K562 treated with DMSO at 1 percent for 24 hours (cell line): ENCODE data around the gene SMIM29. TPM values are rescaled to one million over a fixed set of nuclear protein-coding genes. Genes with fewer than 3 reads are reported as not detected.

Source experiments
- total RNA-seq: library from RNA; unstranded; fragments of 300-600 nt; gene quantifications from 2 replicates; pipeline ENCODE4 v1.2.3, GENCODE V29; 2022; ENCODE audit warnings: low read depth; ENCODE audit not compliant: insufficient read depth

Gene SMIM29
- 187 and 196 TPM in 2 replicates for total RNA-seq

GRCh38 chr6:34248727-34249468 lies at the start of gene SMIM29:
Gene SMIM29, minus strand, starts transcription at chr6:34249006. Its CDS starts 1,215 bp downstream, at chr6:34247791.

GRCh38 chr6:34236443-34237315 lies 12.1 kb downstream of the SMIM29 start, which contains the start of gene HMGA1:
Gene HMGA1, plus strand, starts transcription at chr6:34236873. Its CDS starts 3,908 bp downstream, at chr6:34240781.

Other genes starting within 250 kb of the SMIM29 start
- gene GRM4, start 102.9 kb downstream of the SMIM29 start, total RNA-seq = not detected in 2 replicates
- gene HMGA1, start 12.1 kb downstream of the SMIM29 start, total RNA-seq = 1,580 and 1,712 TPM in 2 replicates
- gene NUDT3, start 143.7 kb upstream of the SMIM29 start, total RNA-seq = 13.5 and 13.9 TPM in 2 replicates
- gene RPS10, start 177.1 kb upstream of the SMIM29 start, total RNA-seq = 6,565 and 6,740 TPM in 2 replicates
- 1.3 and 1.4 TPM in 2 replicates for gene PACSIN1, start 217.1 kb upstream of the SMIM29 start, total RNA-seq